BLaER1 treated with 17β-estradiol and CSF1 and Interleukin-3, amounts not matched to agents 10 nM and 100 nM (cell line): ENCODE data around the gene ZNF418.
"Not testable (repeated sequence)": the region's sequence is repeated elsewhere in the genome, so short reads cannot be mapped to it uniquely, and the experiment has no call there.

Experiments used
- H3K27ac ChIP-seq, 11 experiments: shearing (Covaris generic); formaldehyde crosslinking; 2 replicates each; pipeline ENCODE4 v1.8.1; 2022
- H3K27me3 ChIP-seq, 11 experiments: shearing (Covaris generic); formaldehyde crosslinking; 2 replicates each; pipeline ENCODE4 v1.8.1; 2022
- H3K36me3 ChIP-seq, 11 experiments: shearing (Covaris generic); formaldehyde crosslinking; 2 replicates each; pipeline ENCODE4 v1.8.1; 2022
- H3K4me1 ChIP-seq, 10 experiments: shearing (Covaris generic); formaldehyde crosslinking; 2 replicates each; pipeline ENCODE4 v1.8.1; 2022
- H3K4me2 ChIP-seq, 11 experiments: shearing (Covaris generic); formaldehyde crosslinking; 2 replicates each; pipeline ENCODE4 v1.8.1; 2022
- H3K4me3 ChIP-seq, 10 experiments: shearing (Covaris generic); formaldehyde crosslinking; 2 replicates each; pipeline ENCODE4 v1.8.1; 2022
- H3K9ac ChIP-seq, 11 experiments: shearing (Covaris generic); formaldehyde crosslinking; 2 replicates each; pipeline ENCODE4 v1.8.1; 2022
- H3K9me3 ChIP-seq, 11 experiments: shearing (Covaris generic); formaldehyde crosslinking; replicated peaks in 1 of 11; 2 replicates each; pipeline ENCODE4 v1.8.1; 2022
- H4K20me1 ChIP-seq, 11 experiments: shearing (Covaris generic); formaldehyde crosslinking; 2 replicates each; pipeline ENCODE4 v1.8.1; 2022
- Cebpa-rat ChIP-seq, 11 experiments: shearing (Covaris generic); IDR thresholded peaks; 2 replicates each; pipeline ENCODE4 v1.8.1; 2022

The ZNF418 gene

GRCh38 chr19:57947419-57948134 is 12.4 kb upstream of the ZNF418 start, which contains the start of gene ZNF256:
Gene ZNF256, minus strand, starts transcription at chr19:57947706. Its CDS starts 232 bp downstream, at chr19:57947474.
- H3K4me3 ChIP-seq: peak within 1 kb of the TSS; percentile 90 to 100 (median 96)
- peaks cover 73 to 94% (median 84%) of the 10 kb centered on the region in 11 experiments for H3K9me3 ChIP-seq
- H3K9ac ChIP-seq: peak within 1 kb of the TSS; percentile 91 to 97 (median 94)
- peaks cover 0 to 45% (median 0%) of the 10 kb centered on the region in 11 experiments; a peak in 6 of 22 replicates for H4K20me1 ChIP-seq
- peaks cover 15 to 23% (median 18%) of the 10 kb centered on the region in 10 experiments for H3K4me1 ChIP-seq
- H3K4me2 ChIP-seq: peak within 1 kb of the TSS; percentile 85 to 98 (median 95)
- H3K27ac ChIP-seq: peak within 1 kb of the TSS; percentile 86 to 93 (median 91)
- H3K27me3 ChIP-seq: no peaks in the 10 kb centered on the region
- H3K36me3 ChIP-seq: peaks cover 32 to 37% (median 36%) of the 10 kb centered on the region in 11 experiments
- no peak for TF ChIP-seq Cebpa-rat (IDR thresholded peaks at IDR 0.05)

- Histone ChIP-seq H3K27me3 (no peaks in the 10 kb centered on the region; a peak in 1 of 22 replicates), H3K27ac (peak overlapping the region; percentile 86 to 93 (median 91)), H4K20me1 (peaks cover 0 to 49% (median 0%) of the 10 kb centered on the region in 11 experiments; a peak in 6 of 22 replicates), H3K4me1 (peaks cover 15 to 23% (median 18%) of the 10 kb centered on the region in 10 experiments), H3K9me3 (peaks cover 77 to 94% (median 84%) of the 10 kb centered on the region in 11 experiments), H3K4me2 (peak overlapping the region; percentile 85 to 98 (median 95)), H3K9ac (peak overlapping the region; percentile 91 to 97 (median 94)), H3K4me3 (peak overlapping the region; percentile 90 to 100 (median 96)), H3K36me3 (peaks cover 37 to 42% (median 41%) of the 10 kb centered on the region in 11 experiments)
- no peak for TF ChIP-seq Cebpa-rat (IDR thresholded peaks at IDR 0.05)
Measured at GRCh38 chr19:57947088-57947418, 11.9 kb upstream of the ZNF418 start.

- Histone ChIP-seq H3K4me1 (peaks cover 15 to 23% (median 18%) of the 10 kb centered on the region in 10 experiments), H3K9ac (peak overlapping the region; percentile 91 to 97 (median 94)), H3K27me3 (no peaks in the 10 kb centered on the region; a peak in 1 of 22 replicates), H3K9me3 (peaks cover 81 to 95% (median 89%) of the 10 kb centered on the region in 11 experiments), H3K4me2 (peak overlapping the region; percentile 85 to 98 (median 95)), H3K36me3 (peaks cover 45 to 49% (median 48%) of the 10 kb centered on the region in 11 experiments), H3K27ac (peak overlapping the region in 10 of 11 experiments; percentile 86 to 93 (median 91); a peak in 19 of 22 replicates), H4K20me1 (peaks cover 0 to 49% (median 0%) of the 10 kb centered on the region in 11 experiments; a peak in 6 of 22 replicates), H3K4me3 (peak overlapping the region; percentile 90 to 100 (median 96))
- no peak for TF ChIP-seq Cebpa-rat (IDR thresholded peaks at IDR 0.05)
Measured at GRCh38 chr19:57946316-57946715, 11.1 kb upstream of the ZNF418 start.

- peaks cover 0 to 43% (median 0%) of the 10 kb centered on the region in 11 experiments; a peak in 6 of 22 replicates for H4K20me1 ChIP-seq
- peaks cover 90 to 97% (median 96%) of the 10 kb centered on the region in 11 experiments for H3K36me3 ChIP-seq
Measured at GRCh38 chr19:57941593-57941992, 6.4 kb upstream of the ZNF418 start.

GRCh38 chr19:57935731-57936130 is 529 bp upstream of the ZNF418 start:
- Histone ChIP-seq H3K4me2 (no peak overlapping the region), H3K4me3 (peak overlapping the region in 2 of 10 experiments; percentile 66 to 79; a peak in 3 of 20 replicates), H3K9me3 (peaks cover 99 to 100% (median 100%) of the 10 kb centered on the region in 11 experiments)

More at GRCh38 chr19:57941593-57941992, 6.4 kb upstream of the ZNF418 start:
- no peak for TF ChIP-seq Cebpa-rat (IDR thresholded peaks at IDR 0.05)
- H3K4me2 ChIP-seq: no peak overlapping the region
- no peak overlapping the region for H3K9ac ChIP-seq
- peaks cover 97 to 100% (median 100%) of the 10 kb centered on the region in 11 experiments for H3K9me3 ChIP-seq
- H3K4me1 ChIP-seq: peaks cover 13 to 18% (median 15%) of the 10 kb centered on the region in 10 experiments
- H3K27ac ChIP-seq: no peak overlapping the region
- H3K27me3 ChIP-seq: no peaks in the 10 kb centered on the region; a peak in 1 of 22 replicates
- peak overlapping the region in 8 of 10 experiments; percentile 5 to 37 (median 31); a peak in 11 of 20 replicates for H3K4me3 ChIP-seq

GRCh38 chr19:57927587-57927986 is 7.6 kb downstream of the ZNF418 start:
- no peak overlapping the region for H3K27ac ChIP-seq
- H3K36me3 ChIP-seq: peaks cover 62 to 97% (median 88%) of the 10 kb centered on the region in 11 experiments
- no peak overlapping the region for H3K4me2 ChIP-seq
- no peaks in the 10 kb centered on the region for H3K27me3 ChIP-seq
- no peak for TF ChIP-seq Cebpa-rat (IDR thresholded peaks at IDR 0.05)
- H3K4me1 ChIP-seq: peaks cover 0 to 8% (median 0%) of the 10 kb centered on the region in 10 experiments; a peak in 5 of 20 replicates
- H3K9ac ChIP-seq: no peak overlapping the region
- peaks cover 87 to 95% (median 89%) of the 10 kb centered on the region in 11 experiments for H3K9me3 ChIP-seq
- no peak overlapping the region for H3K4me3 ChIP-seq
- H4K20me1 ChIP-seq: no peaks in the 10 kb centered on the region; a peak in 1 of 22 replicates

More at GRCh38 chr19:57935731-57936130, 529 bp upstream of the ZNF418 start:
- Histone ChIP-seq H3K36me3 (peaks cover 82 to 99% (median 93%) of the 10 kb centered on the region in 11 experiments), H3K27me3 (no peaks in the 10 kb centered on the region), H3K9ac (no peak overlapping the region), H3K4me1 (peaks cover 0 to 5% (median 4%) of the 10 kb centered on the region in 10 experiments; a peak in 3 of 20 replicates), H4K20me1 (no peaks in the 10 kb centered on the region), H3K27ac (no peak overlapping the region)
- TF ChIP-seq Cebpa-rat (IDR thresholded peaks at IDR 0.05): no peak

DNA sequence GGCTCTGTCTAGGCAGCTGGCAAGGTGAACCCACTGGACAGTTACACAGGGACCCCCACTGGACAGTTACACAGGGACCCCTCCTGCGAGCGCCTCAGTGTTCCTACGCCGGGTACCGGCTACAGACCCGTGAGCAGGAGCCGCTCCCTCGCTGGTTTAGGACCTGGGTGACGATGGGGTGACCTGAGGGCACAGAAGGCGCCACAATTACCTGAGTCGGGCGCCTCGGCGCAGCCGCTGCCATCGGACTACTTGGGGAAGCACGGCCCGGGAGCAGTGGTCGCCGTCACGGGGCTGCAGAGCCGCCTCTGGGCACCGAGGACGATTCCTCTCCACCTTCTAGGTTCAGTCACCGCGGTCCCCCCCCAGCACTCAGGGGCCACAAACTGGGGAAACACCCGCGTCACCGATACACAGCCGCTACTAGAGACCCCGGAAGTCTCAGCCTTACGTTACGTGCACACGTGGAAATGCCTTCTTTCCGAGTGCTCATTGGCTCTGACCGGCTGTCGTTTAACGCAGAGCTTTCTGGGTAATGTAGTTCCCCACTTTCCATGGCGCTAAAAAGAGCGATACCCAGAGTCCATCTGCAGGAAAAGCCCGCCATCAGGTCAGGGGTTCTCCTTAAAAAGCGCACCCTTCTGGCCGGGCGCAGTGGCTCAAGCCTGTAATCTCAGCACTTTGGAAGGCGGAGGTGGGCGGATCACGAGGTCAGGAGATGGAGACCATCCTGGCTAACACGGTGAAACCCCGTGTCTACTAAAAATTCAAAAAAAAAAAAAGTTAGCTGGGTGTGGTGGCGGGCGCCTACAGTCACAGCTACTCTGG is 18.8 kb downstream of the ZNF418 start, which contains the start of gene ZNF417:
ZNF417 (minus strand) TSS at position 425 of the 828 bp plus-strand sequence; CDS start at position 244, 181 bp downstream.
- not testable (repeated sequence) for H3K9me3 ChIP-seq, H3K27me3 ChIP-seq
- Histone ChIP-seq H3K36me3 (peaks cover 32 to 78% (median 44%) of the 10 kb centered on the region in 11 experiments), H3K4me2 (peak within 1 kb of the TSS; percentile 81 to 97 (median 93)), H3K4me1 (peaks cover 10 to 19% (median 15%) of the 10 kb centered on the region in 10 experiments), H4K20me1 (peaks cover 0 to 23% (median 3%) of the 10 kb centered on the region in 11 experiments; a peak in 8 of 22 replicates), H3K27ac (peak within 1 kb of the TSS; percentile 76 to 91 (median 85)), H3K4me3 (peak within 1 kb of the TSS; percentile 79 to 96 (median 88)), H3K9ac (peak within 1 kb of the TSS; percentile 85 to 95 (median 90))

DNA sequence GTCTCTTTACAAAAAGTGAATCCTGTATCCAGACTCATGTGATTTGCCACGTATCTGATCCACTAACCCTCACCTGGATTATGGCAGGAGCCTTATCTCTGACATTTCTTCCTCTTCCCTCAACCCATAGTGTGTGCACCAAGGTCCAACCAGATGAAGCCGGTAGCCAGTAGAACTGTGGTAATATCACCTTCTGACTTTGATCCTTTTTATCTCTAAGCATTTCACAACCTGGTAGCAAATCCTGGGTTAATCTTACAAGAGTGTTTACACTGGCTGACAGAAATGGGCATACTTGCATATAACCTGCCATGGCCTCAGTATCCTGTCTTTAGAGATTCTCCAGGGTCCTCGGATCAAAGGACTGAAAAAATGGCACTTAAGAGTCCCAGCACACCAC is 20.7 kb downstream of the ZNF418 start:
- Histone ChIP-seq H3K27ac (no peak overlapping the region), H3K9ac (no peak overlapping the region), H3K9me3 (peaks cover 0 to 9% (median 0%) of the 10 kb centered on the region in 11 experiments; a peak in 1 of 22 replicates), H4K20me1 (peaks cover 0 to 24% (median 5%) of the 10 kb centered on the region in 11 experiments; a peak in 8 of 22 replicates), H3K4me3 (no peak overlapping the region; a peak in 1 of 20 replicates), H3K27me3 (no peaks in the 10 kb centered on the region), H3K4me2 (peak overlapping the region; percentile 81 to 97 (median 93); a peak in 18 of 22 replicates), H3K36me3 (peaks cover 34 to 74% (median 50%) of the 10 kb centered on the region in 11 experiments), H3K4me1 (peaks cover 10 to 19% (median 15%) of the 10 kb centered on the region in 10 experiments)
- no peak for TF ChIP-seq Cebpa-rat (IDR thresholded peaks at IDR 0.05)
